ENCODE measurements around the gene EXOC2.

GRCh38 chr6:641225-641985 lies 51.5 kb downstream of the EXOC2 start:
- TF ChIP-seq, protein P1, sequence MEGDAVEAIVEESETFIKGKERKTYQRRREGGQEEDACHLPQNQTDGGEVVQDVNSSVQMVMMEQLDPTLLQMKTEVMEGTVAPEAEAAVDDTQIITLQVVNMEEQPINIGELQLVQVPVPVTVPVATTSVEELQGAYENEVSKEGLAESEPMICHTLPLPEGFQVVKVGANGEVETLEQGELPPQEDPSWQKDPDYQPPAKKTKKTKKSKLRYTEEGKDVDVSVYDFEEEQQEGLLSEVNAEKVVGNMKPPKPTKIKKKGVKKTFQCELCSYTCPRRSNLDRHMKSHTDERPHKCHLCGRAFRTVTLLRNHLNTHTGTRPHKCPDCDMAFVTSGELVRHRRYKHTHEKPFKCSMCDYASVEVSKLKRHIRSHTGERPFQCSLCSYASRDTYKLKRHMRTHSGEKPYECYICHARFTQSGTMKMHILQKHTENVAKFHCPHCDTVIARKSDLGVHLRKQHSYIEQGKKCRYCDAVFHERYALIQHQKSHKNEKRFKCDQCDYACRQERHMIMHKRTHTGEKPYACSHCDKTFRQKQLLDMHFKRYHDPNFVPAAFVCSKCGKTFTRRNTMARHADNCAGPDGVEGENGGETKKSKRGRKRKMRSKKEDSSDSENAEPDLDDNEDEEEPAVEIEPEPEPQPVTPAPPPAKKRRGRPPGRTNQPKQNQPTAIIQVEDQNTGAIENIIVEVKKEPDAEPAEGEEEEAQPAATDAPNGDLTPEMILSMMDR (IDR thresholded peaks at IDR 0.05; ENCODE audit: borderline replicate concordance, extremely low read depth, low read length, poor library complexity, severe bottlenecking), result no peak
- TF ChIP-seq EZH2 (IDR thresholded peaks at IDR 0.05; ENCODE audit: borderline replicate concordance, low read depth, low read length, severe bottlenecking), result no peak
